HK-2 (cell line): ENCODE results near the gene BANP.
"Not testable (repeated sequence)": the region's sequence is repeated elsewhere in the genome, so short reads cannot be mapped to it uniquely, and the experiment has no call there.

Experiments
- DNase-seq: peaks from one replicate; pipeline ENCODE4 v3.0.0-alpha.2; 2018; ENCODE audit not compliant: unreplicated experiment

Gene BANP

GRCh38 chr16:87926246-87927194, 24.7 kb upstream of the BANP start:
- DNase-seq: no peak

- DNase-seq: no peak
Observed at GRCh38 chr16:87927195-87927562, 24.1 kb upstream of the BANP start.

GRCh38 chr16:87929986-87930385, 21.2 kb upstream of the BANP start:
- DNase-seq: no peak

GRCh38 chr16:87930456-87930855, 20.8 kb upstream of the BANP start:
- DNase-seq: no peak

- DNase-seq: no peak
Observed at GRCh38 chr16:87931504-87931903, 19.7 kb upstream of the BANP start.

- not testable (repeated sequence) for DNase-seq
Observed at GRCh38 chr16:87932475-87933139, 18.6 kb upstream of the BANP start.

- no peak for DNase-seq
Observed at GRCh38 chr16:87933140-87933495, 18.1 kb upstream of the BANP start.

- not testable (repeated sequence) for DNase-seq
Observed at GRCh38 chr16:87934752-87935425, 16.3 kb upstream of the BANP start.

- DNase-seq: not testable (repeated sequence)
Observed at GRCh38 chr16:87936016-87936374, 15.2 kb upstream of the BANP start.

- DNase-seq: no peak
Observed at GRCh38 chr16:87936375-87937230, 14.6 kb upstream of the BANP start, which contains the start of gene CA5A. CA5A (minus strand) TSS chr16:87936529; CDS start chr16:87936450, 79 bp downstream.

GRCh38 chr16:87937231-87937542, 14.0 kb upstream of the BANP start:
- DNase-seq: not testable (repeated sequence)

GRCh38 chr16:87938412-87938949, 12.8 kb upstream of the BANP start:
- DNase-seq: no peak

GRCh38 chr16:87939562-87940423, 11.4 kb upstream of the BANP start:
- DNase-seq: no peak

- DNase-seq: no peak
Observed at GRCh38 chr16:87942680-87943079, 8.6 kb upstream of the BANP start.

GRCh38 chr16:87945351-87946042, 5.7 kb upstream of the BANP start:
- no peak for DNase-seq

GRCh38 chr16:87946596-87947347, 4.5 kb upstream of the BANP start:
- DNase-seq: no peak

- no peak for DNase-seq
Observed at GRCh38 chr16:87947356-87948118, 3.7 kb upstream of the BANP start.

- DNase-seq: no peak
Observed at GRCh38 chr16:87948119-87948545, 3.1 kb upstream of the BANP start.

- DNase-seq: no peak
Observed at GRCh38 chr16:87948735-87949070, 2.5 kb upstream of the BANP start.
